ENCODE results near the gene TEKT3.

The TEKT3 gene

DNA sequence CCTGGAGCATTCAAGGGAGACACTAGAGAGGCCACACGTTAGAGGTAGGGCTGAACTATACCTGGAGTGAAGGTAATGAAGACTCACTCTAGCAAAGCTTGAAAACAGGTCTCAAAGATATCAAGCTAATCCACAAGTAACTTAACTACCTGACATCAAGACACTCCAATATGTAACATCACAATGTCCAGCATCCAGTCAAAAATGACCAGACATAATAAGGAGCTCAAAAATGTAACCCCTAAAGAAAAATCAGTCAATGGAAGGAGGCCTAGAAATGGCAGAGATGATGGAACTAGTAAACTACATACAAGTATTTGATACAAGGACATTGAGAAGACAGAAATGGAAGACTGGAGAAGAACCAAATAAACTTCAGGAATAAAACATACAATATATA lies 6.0 kb downstream of the TEKT3 start:
- Histone ChIP-seq H3K4me1 (ENCODE audit: control insufficient read depth in 2 of 2, insufficient read depth in 2 of 2, low read length in 2 of 2) (no peaks in the 10 kb centered on the region), H3K27me3 (ENCODE audit: control insufficient read depth in 2 of 2, insufficient read depth in 2 of 2, low read length in 2 of 2) (no peaks in the 10 kb centered on the region), H3K9me3 (ENCODE audit: control insufficient read depth in 2 of 2, low read length in 2 of 2) (no peaks in the 10 kb centered on the region), H3K9ac (ENCODE audit: low read depth in 1 of 2, low read length in 2 of 2) (no peak overlapping the region), H3K36me3 (ENCODE audit: control insufficient read depth in 2 of 2, insufficient read depth in 2 of 2, low read length in 2 of 2) (no peaks in the 10 kb centered on the region), H3K27ac (ENCODE audit: low read depth in 2 of 2, low read length in 2 of 2) (no peak overlapping the region), H3K4me3 (ENCODE audit: low read length in 2 of 2) (no peak overlapping the region)

DNA sequence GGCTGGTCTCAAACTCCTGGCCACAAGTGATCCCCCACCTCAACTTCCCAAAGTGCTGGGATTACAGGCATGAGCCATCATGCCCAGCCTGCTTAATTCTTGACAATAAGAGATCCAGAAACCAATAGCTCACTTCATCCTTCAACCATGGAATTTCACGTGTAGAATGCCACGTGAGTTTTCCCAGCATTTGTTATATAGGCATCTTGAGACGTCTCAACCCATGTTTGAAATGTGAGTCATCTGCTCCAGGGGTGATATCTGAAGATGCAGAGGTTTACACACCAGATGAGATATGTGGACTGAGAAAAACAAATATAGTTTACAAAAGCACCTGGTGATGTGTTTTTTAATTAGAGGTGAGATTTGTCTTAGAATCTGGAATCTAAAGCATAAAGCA lies 7.1 kb downstream of the TEKT3 start:
- no peaks in the 10 kb centered on the region for H3K4me1 ChIP-seq (ENCODE audit: control insufficient read depth in 2 of 2, insufficient read depth in 2 of 2, low read length in 2 of 2)
- H3K9me3 ChIP-seq (ENCODE audit: control insufficient read depth in 2 of 2, low read length in 2 of 2) = no peaks in the 10 kb centered on the region
- H3K27ac ChIP-seq (ENCODE audit: low read depth in 2 of 2, low read length in 2 of 2) = no peak overlapping the region
- no peaks in the 10 kb centered on the region for H3K36me3 ChIP-seq (ENCODE audit: control insufficient read depth in 2 of 2, insufficient read depth in 2 of 2, low read length in 2 of 2)
- H3K27me3 ChIP-seq (ENCODE audit: control insufficient read depth in 2 of 2, insufficient read depth in 2 of 2, low read length in 2 of 2) = no peaks in the 10 kb centered on the region
- H3K9ac ChIP-seq (ENCODE audit: low read depth in 1 of 2, low read length in 2 of 2) = no peak overlapping the region
- no peak overlapping the region for H3K4me3 ChIP-seq (ENCODE audit: low read length in 2 of 2)

DNA sequence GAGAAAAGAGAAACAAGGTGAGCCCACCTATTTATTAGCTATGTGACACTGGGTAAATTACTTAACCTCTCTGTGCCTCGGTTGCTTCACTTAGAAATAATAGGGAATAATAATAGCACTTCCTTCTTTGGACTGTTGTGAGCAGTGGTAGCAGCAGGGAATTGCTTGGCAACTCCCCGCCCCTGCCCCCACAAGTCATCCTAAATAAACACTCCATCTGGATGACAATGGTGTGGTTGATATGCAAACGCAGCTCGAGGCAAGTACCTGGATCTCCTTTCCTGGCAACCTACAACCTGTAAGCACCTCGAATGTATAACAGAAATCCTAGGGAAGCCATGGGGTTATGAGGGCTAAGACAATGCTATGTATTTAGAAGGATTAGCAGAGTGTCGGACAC lies 9.1 kb downstream of the TEKT3 start:
- Histone ChIP-seq H3K9me3 (ENCODE audit: control insufficient read depth in 2 of 2, low read length in 2 of 2) (no peaks in the 10 kb centered on the region), H3K4me3 (ENCODE audit: low read length in 2 of 2) (no peak overlapping the region), H3K9ac (ENCODE audit: low read depth in 1 of 2, low read length in 2 of 2) (no peak overlapping the region), H3K4me1 (ENCODE audit: control insufficient read depth in 2 of 2, insufficient read depth in 2 of 2, low read length in 2 of 2) (no peaks in the 10 kb centered on the region), H3K27ac (ENCODE audit: low read depth in 2 of 2, low read length in 2 of 2) (no peak overlapping the region), H3K27me3 (ENCODE audit: control insufficient read depth in 2 of 2, insufficient read depth in 2 of 2, low read length in 2 of 2) (no peaks in the 10 kb centered on the region), H3K36me3 (ENCODE audit: control insufficient read depth in 2 of 2, insufficient read depth in 2 of 2, low read length in 2 of 2) (no peaks in the 10 kb centered on the region)

DNA sequence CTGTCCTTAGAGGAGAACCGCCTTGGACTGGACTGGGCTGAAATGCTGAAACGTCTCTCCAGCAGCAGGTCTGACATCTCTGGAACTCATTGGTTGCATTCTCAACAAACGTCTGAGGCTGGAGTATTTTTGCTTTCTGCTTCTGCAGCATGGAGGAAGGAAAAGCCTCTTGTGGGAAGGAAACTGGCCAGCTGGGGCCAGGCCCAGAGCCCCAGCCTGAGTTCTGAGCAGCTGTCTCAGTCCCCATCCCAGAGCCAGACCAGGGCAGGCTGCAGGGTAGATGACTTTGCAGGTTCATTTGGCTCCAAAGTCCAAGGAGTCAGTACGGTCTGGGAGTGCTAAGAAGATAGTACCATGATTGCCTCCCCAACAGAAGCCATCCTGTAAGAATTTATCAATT lies 18.3 kb downstream of the TEKT3 start:
- H3K9me3 ChIP-seq (ENCODE audit: control insufficient read depth in 2 of 2, low read length in 2 of 2) = no peaks in the 10 kb centered on the region
- no peaks in the 10 kb centered on the region for H3K27me3 ChIP-seq (ENCODE audit: control insufficient read depth in 2 of 2, insufficient read depth in 2 of 2, low read length in 2 of 2)
- H3K36me3 ChIP-seq (ENCODE audit: control insufficient read depth in 2 of 2, insufficient read depth in 2 of 2, low read length in 2 of 2) = no peaks in the 10 kb centered on the region
- H3K27ac ChIP-seq (ENCODE audit: low read depth in 2 of 2, low read length in 2 of 2) = no peak overlapping the region
- H3K4me1 ChIP-seq (ENCODE audit: control insufficient read depth in 2 of 2, insufficient read depth in 2 of 2, low read length in 2 of 2) = no peaks in the 10 kb centered on the region
- H3K9ac ChIP-seq (ENCODE audit: low read depth in 1 of 2, low read length in 2 of 2) = no peak overlapping the region
- H3K4me3 ChIP-seq (ENCODE audit: low read length in 2 of 2) = no peak overlapping the region

DNA sequence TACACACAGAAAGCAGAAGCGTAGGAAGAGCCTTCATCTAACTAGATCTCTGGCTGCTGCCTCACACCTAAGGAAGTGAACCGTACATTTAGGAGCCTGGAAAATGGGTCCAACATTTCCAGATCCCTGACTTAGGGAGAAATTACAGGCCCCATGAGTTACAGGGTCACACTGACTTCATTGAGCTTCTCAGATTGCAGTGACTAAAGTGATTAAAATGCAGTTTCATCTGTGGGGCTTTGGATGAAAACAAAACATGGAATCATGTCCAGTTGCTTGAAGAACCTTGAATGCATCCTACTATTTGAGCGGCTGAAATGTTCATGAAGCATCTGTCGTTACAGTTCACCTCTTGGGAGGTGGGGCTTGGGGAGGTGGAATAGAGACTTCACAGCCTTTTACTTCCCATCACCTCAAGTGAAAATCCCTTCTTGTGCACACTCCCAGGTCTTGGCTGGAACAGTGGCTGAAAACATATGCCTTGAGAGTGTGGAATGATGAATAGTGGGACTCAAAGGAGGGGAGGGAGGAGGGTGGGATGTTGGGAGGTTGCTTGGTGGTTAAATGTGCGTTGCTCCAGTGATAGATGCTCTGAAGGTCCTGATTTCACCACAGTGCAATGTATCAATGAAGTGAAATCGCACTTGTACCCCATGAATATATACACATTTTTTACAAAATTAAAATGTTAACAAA lies 19.7 kb downstream of the TEKT3 start:
- H3K4me1 ChIP-seq (ENCODE audit: control insufficient read depth in 2 of 2, insufficient read depth in 2 of 2, low read length in 2 of 2) = no peaks in the 10 kb centered on the region
- H3K27me3 ChIP-seq (ENCODE audit: control insufficient read depth in 2 of 2, insufficient read depth in 2 of 2, low read length in 2 of 2) = no peaks in the 10 kb centered on the region
- no peak overlapping the region for H3K27ac ChIP-seq (ENCODE audit: low read depth in 2 of 2, low read length in 2 of 2)
- H3K9ac ChIP-seq (ENCODE audit: low read depth in 1 of 2, low read length in 2 of 2) = no peak overlapping the region
- H3K36me3 ChIP-seq (ENCODE audit: control insufficient read depth in 2 of 2, insufficient read depth in 2 of 2, low read length in 2 of 2) = no peaks in the 10 kb centered on the region
- H3K9me3 ChIP-seq (ENCODE audit: control insufficient read depth in 2 of 2, low read length in 2 of 2) = no peaks in the 10 kb centered on the region
- no peak overlapping the region for H3K4me3 ChIP-seq (ENCODE audit: low read length in 2 of 2)

GRCh38 chr17:15319452-15320010 lies 21.9 kb downstream of the TEKT3 start:
- Histone ChIP-seq H3K27ac (ENCODE audit: low read depth in 2 of 2, low read length in 2 of 2) (no peak overlapping the region), H3K9ac (ENCODE audit: low read depth in 1 of 2, low read length in 2 of 2) (no peak overlapping the region), H3K27me3 (ENCODE audit: control insufficient read depth in 2 of 2, insufficient read depth in 2 of 2, low read length in 2 of 2) (no peaks in the 10 kb centered on the region), H3K9me3 (ENCODE audit: control insufficient read depth in 2 of 2, low read length in 2 of 2) (no peaks in the 10 kb centered on the region), H3K4me1 (ENCODE audit: control insufficient read depth in 2 of 2, insufficient read depth in 2 of 2, low read length in 2 of 2) (no peaks in the 10 kb centered on the region), H3K36me3 (ENCODE audit: control insufficient read depth in 2 of 2, insufficient read depth in 2 of 2, low read length in 2 of 2) (no peaks in the 10 kb centered on the region), H3K4me3 (ENCODE audit: low read length in 2 of 2) (no peak overlapping the region)

DNA sequence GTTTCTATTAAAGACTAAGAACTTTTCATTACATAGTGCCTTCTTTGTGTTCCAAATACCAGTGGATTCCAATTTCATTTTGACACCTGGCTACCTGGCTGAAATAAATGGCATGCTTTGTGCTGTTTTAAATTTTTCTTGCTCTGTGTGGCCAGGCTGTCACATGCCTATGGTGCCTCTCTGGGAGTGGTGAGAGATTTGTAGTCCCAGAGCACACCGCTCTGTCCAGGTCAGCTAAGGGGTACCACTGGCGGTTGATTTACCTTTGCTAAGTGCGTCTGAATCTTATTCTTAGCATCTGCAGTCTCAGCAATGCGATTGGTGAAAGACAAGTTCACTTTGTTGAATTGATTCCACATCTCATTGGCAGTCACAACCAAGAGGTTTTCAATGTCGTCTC lies 29.4 kb downstream of the TEKT3 start:
- Histone ChIP-seq H3K27ac (ENCODE audit: low read depth in 2 of 2, low read length in 2 of 2) (no peak overlapping the region), H3K4me1 (ENCODE audit: control insufficient read depth in 2 of 2, insufficient read depth in 2 of 2, low read length in 2 of 2) (peaks cover under 1 to 3% of the 10 kb centered on the region in 2 donors), H3K36me3 (ENCODE audit: control insufficient read depth in 2 of 2, insufficient read depth in 2 of 2, low read length in 2 of 2) (no peaks in the 10 kb centered on the region), H3K9me3 (ENCODE audit: control insufficient read depth in 2 of 2, low read length in 2 of 2) (no peaks in the 10 kb centered on the region), H3K27me3 (ENCODE audit: control insufficient read depth in 2 of 2, insufficient read depth in 2 of 2, low read length in 2 of 2) (no peaks in the 10 kb centered on the region), H3K4me3 (ENCODE audit: low read length in 2 of 2) (no peak overlapping the region), H3K9ac (ENCODE audit: low read depth in 1 of 2, low read length in 2 of 2) (no peak overlapping the region)

DNA sequence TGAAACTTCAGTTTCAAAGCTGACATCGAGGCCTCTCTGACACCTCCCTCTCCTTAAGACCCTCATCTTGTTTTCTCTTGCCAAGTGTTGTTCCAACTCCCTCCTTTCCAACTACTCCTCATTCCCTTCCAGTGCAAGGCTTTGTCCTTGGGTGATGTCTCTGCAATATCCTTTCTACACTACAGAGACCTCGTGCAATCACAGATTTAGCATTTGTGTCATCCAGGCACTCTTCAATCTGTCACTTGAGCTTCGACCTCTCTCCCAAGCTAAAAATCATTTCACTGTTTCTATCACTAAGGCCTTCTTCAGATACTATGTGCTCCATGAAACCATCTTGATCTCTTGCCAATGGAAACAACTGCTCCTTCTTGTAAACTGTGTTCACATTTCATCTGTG lies 31.6 kb downstream of the TEKT3 start:
- Histone ChIP-seq H3K9me3 (ENCODE audit: control insufficient read depth in 2 of 2, low read length in 2 of 2) (no peaks in the 10 kb centered on the region), H3K36me3 (ENCODE audit: control insufficient read depth in 2 of 2, insufficient read depth in 2 of 2, low read length in 2 of 2) (no peaks in the 10 kb centered on the region), H3K4me3 (ENCODE audit: low read length in 2 of 2) (no peak overlapping the region), H3K4me1 (ENCODE audit: control insufficient read depth in 2 of 2, insufficient read depth in 2 of 2, low read length in 2 of 2) (peaks cover 3% of the 10 kb centered on the region in 2 donors), H3K9ac (ENCODE audit: low read depth in 1 of 2, low read length in 2 of 2) (no peak overlapping the region), H3K27me3 (ENCODE audit: control insufficient read depth in 2 of 2, insufficient read depth in 2 of 2, low read length in 2 of 2) (no peaks in the 10 kb centered on the region), H3K27ac (ENCODE audit: low read depth in 2 of 2, low read length in 2 of 2) (no peak overlapping the region)

DNA sequence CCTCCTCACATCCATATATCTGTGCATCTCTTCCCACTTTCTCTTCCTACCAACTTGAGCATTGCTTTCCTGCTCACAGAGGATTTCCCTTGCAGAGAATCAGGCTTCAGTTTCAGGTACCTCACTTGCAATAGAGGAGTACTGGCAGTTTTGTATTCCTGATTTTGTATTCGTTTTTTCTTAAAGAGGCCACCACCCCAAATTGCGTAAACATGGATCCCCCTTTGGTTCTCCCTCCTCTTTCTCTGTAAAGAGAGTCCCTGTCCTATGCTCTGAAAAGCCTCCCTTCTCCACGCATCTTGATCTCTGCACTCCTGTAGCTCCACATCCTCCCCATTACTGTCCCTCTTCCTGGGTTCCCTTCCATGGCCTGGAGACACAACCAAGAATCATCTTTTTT lies 32.2 kb downstream of the TEKT3 start:
- H3K27ac ChIP-seq (ENCODE audit: low read depth in 2 of 2, low read length in 2 of 2) = no peak overlapping the region
- no peaks in the 10 kb centered on the region for H3K9me3 ChIP-seq (ENCODE audit: control insufficient read depth in 2 of 2, low read length in 2 of 2)
- no peak overlapping the region for H3K9ac ChIP-seq (ENCODE audit: low read depth in 1 of 2, low read length in 2 of 2)
- H3K4me1 ChIP-seq (ENCODE audit: control insufficient read depth in 2 of 2, insufficient read depth in 2 of 2, low read length in 2 of 2) = peaks cover 3% of the 10 kb centered on the region in 2 donors
- no peak overlapping the region for H3K4me3 ChIP-seq (ENCODE audit: low read length in 2 of 2)
- no peaks in the 10 kb centered on the region for H3K36me3 ChIP-seq (ENCODE audit: control insufficient read depth in 2 of 2, insufficient read depth in 2 of 2, low read length in 2 of 2)
- H3K27me3 ChIP-seq (ENCODE audit: control insufficient read depth in 2 of 2, insufficient read depth in 2 of 2, low read length in 2 of 2) = no peaks in the 10 kb centered on the region

DNA sequence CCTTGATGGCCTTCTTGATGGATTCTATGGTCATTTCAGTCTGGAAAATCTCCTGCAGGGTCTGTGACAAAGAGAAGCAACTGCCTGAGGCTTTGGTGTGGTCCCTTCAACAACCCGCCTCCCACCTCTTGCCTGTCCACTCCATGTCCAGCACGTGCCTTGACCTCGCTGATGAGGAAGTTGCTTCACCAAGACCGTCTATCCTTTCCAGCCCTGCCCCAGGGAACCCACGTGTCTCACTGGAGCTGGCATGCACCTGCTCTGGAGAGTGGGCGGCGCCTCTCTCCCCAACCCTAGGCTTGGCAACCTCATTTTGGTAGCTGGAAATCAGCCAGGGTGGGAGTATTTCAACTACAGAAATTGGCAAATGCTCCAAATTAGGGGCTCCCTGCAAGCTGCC lies 32.6 kb downstream of the TEKT3 start:
- peaks cover 3% of the 10 kb centered on the region in 2 donors for H3K4me1 ChIP-seq (ENCODE audit: control insufficient read depth in 2 of 2, insufficient read depth in 2 of 2, low read length in 2 of 2)
- H3K36me3 ChIP-seq (ENCODE audit: control insufficient read depth in 2 of 2, insufficient read depth in 2 of 2, low read length in 2 of 2) = no peaks in the 10 kb centered on the region
- no peak overlapping the region for H3K27ac ChIP-seq (ENCODE audit: low read depth in 2 of 2, low read length in 2 of 2)
- no peak overlapping the region for H3K9ac ChIP-seq (ENCODE audit: low read depth in 1 of 2, low read length in 2 of 2)
- no peak overlapping the region for H3K4me3 ChIP-seq (ENCODE audit: low read length in 2 of 2)
- H3K9me3 ChIP-seq (ENCODE audit: control insufficient read depth in 2 of 2, low read length in 2 of 2) = no peaks in the 10 kb centered on the region
- H3K27me3 ChIP-seq (ENCODE audit: control insufficient read depth in 2 of 2, insufficient read depth in 2 of 2, low read length in 2 of 2) = no peaks in the 10 kb centered on the region

All from mucosa of rectum (tissue), 2 donors.